OCI-M2 (cell line): Measurements from ENCODE around the gene TNKS1BP1.
"Not testable (repeated sequence)": the region's sequence is repeated elsewhere in the genome, so short reads cannot be mapped to it uniquely, and the experiment has no call there.

ENCODE experiments used
- DNase-seq: peaks from one replicate; lab custom pipeline; 2025; ENCODE audit not compliant: unreplicated experiment; lab: John Stamatoyannopoulos, UW

The TNKS1BP1 gene

DNA sequence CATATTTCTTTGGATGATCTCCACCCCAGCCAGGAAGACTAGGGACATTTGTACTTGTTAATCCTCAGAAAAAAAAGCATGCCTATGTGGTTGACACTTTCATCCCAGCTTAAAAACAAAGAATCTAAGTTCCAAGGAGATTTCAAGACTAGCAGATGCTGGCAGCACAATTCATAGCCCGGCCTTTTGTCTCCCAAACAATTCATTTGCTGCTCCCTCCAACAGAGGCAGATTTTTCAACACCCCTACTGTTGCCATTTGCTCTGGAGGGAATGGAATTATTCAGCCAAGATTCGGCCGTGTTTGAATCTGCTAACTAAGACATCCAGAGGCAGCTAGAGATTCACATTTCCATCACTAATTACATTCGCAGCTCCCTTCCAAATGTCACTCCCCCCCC lies 28.7 kb upstream of the TNKS1BP1 start:
- DNase-seq, result no peak

DNA sequence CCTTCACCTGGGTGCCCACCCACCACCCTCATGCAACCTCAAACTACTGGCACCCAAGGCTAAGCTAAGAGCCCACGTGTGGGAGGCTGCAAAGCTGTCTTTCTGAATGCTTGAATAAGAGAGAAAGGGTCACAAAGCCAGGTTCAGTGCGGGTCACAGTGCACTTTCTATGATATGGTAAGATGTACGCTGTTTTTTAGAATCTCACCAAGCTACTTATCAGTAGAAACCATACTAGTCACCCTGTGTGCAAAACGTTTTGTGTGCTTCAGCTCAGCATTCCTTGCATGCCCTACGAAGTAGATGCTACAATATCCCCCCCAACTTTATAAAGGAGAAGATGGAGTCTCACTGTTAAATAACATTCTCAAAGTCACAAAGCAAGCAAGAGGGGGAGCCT lies 28.3 kb upstream of the TNKS1BP1 start:
- no peak for DNase-seq

DNA sequence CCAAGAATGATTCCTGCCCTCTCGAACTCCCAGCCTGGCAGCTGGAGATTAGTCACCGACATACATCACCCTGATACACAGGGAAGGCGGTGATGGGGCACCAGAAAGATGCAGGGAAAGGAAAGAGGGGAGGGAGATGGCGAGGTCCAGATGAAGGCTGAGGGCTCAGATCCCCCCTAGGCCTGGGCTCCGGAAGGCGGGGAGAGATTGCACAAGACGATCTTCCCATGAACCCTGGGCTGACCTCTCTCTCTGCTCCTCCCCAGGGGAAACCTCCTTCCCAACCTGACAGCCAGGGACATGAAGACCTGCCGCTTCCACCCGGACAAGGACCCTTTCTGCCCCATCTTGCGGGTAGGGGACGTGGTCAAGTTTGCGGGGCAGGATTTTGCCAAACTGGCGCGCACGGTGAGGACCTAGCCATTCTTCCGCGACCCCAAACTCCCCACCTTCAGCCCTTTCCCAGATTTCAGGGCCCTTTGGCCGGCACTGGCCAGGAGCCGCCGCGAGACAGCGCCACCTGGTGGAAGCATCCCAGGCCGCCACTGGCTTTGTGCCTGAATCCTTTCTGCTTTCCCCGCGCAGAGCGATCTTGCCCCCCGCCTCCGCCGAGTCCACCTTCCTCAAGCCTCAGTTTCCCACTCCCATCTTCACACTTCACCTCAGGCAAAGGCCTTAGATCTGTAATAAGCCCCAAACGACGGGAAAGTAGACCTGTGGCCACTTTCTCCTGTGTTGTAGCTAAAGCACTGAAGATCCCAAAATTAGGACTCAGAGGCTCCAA lies 24.9 kb upstream of the TNKS1BP1 start:
- DNase-seq, result no peak

DNA sequence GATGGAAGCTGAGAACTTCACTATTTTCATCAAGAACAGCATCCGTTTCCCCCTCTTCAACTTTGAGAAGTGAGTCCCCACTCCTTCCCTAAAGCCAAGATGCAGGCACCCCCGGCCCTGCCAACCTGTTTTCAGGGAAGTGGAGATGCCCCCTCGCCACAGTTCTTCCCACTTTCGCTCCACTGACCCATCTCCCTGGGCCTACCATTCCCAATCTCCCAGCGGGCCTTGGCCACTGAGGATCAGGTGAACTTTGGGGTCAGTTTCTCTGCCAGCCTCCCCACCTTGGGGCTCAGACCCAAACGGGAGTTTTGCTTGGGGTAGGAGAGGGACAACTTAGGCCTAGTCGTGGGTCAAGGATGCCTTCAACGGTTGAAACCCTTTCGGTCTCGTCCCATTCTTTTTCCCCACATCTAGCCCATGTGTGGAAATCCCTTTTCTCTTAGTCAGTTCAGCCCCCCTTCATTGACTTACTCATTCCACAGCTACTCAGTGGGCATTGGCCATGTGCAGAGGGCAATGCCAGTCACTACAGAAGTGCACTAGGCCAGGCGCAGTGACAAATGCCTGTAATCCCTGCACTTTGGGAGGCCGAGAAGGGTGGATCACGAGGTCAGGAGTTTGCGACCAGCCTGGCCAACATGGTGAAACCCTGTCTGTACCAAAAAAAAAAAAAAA lies 24.0 kb upstream of the TNKS1BP1 start:
- DNase-seq, result no peak

DNA sequence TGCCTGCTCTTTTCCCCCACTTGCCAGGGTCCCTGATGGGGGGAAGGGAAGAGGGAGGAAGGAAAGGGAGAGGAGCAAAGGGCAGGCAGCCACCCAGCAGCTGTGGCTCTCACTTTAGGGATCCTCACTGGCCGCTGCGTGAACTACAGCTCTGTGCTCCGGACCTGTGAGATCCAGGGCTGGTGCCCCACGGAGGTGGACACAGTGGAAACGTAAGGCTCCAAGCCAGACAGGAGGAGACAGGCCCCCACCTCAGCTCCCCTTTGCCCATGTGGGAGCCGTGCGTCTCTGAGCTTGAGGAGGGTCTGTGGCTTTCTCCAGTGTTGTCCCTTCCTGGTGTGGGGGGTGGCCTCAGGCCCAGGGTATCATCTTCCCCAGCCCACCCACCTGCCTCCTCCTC lies 23.3 kb upstream of the TNKS1BP1 start:
- no peak for DNase-seq

DNA sequence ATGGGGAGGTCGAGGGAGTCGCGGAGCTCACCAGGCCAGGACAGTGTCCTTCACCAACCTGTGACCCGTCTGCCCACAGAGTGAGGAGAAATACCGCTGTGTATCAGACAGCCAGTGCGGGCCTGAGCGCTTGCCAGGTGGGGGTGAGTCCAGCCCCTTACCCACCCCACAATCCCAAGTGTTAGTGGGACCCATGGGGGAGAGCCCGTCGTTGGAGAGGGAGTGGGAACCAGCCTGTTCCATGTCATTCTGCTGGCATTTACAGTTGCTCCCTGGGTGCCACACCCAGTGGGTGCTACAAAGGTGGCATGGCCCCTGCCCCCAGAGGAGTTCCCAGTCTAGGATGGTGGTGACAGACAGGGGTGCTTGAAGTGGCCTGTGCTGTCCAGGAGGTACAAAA lies 22.6 kb upstream of the TNKS1BP1 start:
- DNase-seq, result no peak

DNA sequence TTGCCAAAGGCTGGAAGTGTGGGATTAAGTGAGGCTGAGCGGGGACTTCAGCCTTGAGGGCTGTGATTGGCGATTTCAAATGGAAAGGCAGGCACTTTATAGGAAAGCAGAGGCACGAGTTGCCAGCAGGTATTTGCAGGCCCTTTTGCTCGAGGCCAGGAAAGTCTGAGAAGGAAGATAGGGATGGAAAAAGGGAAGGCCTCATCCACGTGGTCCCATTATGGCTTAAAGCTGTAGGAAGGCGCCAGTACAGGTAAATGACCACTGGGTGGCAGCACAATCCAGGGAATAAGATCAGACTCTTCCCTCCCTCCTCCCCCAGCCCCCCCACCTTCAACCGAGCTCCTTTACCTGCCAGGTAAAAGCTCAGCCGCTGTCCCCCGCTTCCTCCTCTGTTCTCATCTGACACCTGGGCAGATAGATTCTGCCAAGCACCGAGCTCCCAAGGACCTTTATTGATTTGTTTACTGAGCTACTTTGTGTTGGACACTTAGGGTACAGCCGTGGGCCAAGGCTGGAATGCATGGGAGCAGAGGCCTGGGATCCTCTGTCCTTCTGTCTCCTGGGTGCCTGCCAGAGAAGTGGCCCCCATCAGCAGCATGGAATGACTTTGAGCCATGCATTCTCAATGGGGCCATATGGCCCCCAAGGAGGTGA lies 20.9 kb upstream of the TNKS1BP1 start:
- DNase-seq, result no peak

DNA sequence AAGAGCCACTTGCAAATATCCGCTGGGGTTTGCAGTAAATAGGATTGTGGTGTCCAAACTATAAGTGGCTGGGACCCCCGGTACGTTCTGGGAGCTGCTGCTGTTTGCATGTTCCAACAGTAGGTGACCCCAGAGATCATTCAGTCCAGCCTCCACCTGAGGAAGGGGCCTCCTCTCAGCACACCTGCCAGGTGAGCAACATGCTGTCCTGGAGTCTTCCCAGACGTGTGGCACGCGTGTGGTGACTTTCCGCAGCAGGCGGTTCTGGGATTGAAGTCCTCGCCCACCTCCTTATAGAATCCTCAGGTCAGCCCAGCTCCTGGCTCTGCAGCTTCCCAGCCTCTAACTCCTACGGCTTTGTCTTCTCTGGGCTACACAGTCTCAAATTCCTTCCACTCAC lies 20.1 kb upstream of the TNKS1BP1 start:
- no peak for DNase-seq

DNA sequence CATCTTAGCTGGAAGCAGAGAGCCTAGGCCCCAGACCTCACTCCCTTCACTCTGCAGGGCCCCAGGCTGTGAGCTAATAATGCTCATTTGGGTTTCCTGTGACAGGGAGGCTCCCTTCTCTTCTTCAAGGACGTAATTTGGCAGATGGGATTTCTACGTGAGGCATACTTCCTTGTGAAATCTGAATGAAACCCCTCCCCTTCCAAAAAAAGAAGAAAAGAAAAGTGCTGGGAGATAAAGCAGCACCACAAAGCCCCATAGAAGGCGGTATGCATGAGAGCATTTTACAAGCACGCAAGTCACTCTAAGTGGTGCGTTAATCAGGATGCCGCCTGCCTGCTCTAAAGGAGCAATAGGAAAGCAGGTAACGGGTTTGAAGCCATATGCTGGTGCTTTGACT lies 19.1 kb upstream of the TNKS1BP1 start:
- DNase-seq, result no peak

DNA sequence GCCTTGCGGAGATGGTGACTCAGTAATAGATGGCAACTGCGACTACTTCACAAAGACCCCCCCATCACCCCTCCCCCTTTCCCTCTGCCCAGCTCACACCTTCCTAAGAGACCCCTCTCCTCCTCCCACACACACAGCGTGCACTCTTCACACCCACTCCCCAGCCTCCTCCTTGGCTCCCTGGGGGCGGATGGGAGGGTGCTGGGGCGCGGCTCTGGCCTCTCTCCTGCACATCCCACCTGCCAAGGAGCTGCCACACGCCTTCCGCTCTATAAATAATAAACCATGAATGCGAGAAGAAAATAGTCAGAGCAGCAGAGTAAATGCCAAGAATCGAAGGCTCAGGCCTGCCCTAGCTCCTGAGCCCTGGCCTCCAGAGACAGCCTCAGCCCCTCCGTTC lies 17.9 kb upstream of the TNKS1BP1 start:
- no peak for DNase-seq

DNA sequence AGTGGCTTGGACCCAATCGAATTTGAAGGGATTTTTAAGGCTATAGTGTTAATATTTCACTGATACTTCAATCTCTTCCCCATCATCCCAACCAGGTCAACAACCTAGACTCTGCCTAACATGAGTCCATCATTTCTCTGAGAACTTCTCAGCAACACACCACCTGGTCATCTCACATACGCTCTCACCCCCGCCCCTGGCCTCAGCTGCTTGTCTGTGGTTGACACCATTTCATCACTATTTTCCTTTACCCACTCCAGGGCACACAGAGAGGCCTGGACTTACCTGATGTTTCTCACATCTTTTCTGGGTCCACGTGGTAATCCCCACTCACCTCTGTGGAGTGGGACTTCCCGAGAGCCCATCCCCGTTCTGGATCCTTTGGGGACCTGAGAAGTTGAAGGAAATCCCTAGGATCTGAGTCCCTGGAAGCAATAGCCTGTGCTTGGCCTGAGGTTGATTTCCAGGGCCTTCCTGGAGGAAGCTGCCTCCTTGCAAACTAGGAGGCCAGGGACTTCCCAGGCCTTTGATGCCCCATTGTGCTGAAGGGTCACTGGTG lies 16.6 kb upstream of the TNKS1BP1 start:
- DNase-seq, result no peak

DNA sequence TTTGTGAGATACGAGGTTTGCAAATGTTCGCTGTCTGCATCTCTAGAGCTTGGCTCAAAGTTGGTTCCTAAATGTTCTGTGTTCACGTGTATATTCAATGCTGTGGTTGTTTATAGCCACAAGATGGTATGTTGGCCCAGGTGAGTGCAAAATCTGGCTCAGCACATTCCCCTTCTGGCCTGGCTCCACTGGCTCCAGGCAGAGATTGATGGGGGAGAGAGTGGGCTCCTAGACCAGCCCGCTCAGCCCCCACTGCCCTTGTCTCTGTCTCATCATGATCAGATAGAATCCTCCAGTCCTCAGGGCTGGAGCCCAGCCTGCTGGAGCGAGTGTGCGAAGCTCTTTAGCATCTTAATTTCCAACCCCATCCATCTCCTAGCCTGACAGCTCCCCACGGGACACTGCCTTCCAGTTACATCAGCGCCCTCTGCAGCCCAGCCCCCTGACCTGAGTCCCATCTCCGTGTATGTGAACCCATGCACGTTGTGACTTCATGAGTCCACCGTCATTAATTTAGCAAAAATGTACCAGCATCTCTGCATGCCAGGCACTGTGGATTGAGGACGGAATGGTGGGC lies 15.4 kb upstream of the TNKS1BP1 start:
- DNase-seq, result no peak

DNA sequence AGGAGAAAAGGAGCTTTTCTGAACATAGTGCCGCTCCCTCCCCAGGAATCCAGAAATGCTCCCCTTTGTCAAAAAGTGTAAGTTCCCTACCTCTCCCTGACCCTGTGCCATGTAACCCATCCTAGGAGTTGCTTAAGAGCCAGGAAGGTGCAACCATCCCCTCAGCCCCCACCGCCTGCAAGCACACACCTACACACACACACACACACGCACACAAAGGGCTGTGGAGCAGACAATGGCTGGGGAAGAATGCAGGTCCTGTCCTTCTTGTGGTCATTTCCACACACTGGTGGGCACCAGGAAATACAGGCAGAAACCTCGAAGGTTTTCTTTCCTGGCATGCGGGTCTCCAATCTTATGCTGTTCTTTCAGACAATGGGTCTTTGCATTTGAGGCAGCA lies 14.6 kb upstream of the TNKS1BP1 start:
- no peak for DNase-seq

DNA sequence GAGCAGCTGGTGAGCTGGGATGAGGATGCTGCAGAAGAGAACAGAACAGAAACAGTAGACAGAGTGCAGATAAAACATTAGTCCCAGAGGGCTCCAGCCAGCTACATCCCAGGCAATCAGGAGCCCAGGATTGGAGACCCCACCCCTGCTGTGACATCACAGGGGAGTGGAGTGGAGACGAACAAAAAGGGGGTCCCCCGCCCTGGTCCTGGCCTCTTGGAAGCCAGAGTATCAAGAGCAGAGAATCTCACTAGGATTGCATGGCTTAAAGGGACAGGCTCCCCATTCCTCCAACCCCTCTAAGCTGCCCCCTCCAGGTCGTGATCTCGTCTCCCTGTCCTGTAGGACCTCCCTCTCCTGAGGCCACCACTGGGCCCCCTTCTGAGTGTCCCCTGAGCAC lies 13.4 kb upstream of the TNKS1BP1 start, which contains the start of gene P2RX3:
Gene P2RX3, plus strand, starts transcription at position 211 of the 400 bp plus-strand sequence. CDS start 199 bp downstream, outside the sequence.
- no peak for DNase-seq

DNA sequence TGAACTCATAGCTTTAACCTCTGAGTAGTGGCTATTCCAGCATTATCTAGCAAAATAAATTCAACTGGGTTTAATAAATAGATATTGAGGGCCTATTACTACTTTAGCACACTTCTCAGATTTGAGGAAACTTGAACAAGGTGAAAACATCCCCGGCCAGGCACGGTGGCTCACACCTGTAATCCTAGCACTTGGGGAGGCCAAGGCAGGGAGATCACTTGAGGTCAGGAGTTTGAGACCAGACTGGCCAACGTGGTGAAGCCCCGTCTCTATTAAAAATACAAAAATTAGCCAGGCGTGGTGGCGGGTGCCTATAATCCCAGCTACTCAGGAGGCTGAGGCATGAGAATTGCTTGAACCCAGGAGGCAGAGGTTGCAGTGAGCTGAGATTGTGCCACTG lies 12.1 kb upstream of the TNKS1BP1 start:
- DNase-seq, result not testable (repeated sequence)

DNA sequence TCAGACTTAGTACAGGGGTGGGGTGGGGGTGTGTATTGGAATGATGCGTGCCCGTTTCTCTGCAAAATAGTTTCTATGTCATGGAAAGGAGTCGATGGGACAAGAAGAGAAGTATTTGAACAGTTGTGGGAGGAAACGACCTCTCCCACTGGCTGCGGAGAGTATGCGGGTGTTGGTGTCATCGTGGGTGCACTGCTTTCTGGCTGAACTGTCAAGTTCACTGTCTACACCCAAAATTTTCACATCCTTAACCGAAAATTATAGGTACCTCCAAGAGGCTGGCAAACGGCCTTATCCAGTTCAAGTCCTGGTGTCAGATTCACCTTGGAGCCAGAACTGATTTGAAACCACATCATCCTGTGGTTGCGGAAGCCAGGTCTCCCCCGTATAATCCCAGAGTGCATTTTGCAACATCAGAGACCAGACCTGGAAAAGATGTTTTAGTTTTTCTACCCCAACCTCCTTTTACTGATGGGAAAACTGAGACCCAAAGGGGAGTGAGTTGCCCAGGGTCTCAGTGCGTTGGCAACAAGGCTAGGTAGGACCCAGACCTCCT lies 11.4 kb upstream of the TNKS1BP1 start:
- DNase-seq, result no peak

DNA sequence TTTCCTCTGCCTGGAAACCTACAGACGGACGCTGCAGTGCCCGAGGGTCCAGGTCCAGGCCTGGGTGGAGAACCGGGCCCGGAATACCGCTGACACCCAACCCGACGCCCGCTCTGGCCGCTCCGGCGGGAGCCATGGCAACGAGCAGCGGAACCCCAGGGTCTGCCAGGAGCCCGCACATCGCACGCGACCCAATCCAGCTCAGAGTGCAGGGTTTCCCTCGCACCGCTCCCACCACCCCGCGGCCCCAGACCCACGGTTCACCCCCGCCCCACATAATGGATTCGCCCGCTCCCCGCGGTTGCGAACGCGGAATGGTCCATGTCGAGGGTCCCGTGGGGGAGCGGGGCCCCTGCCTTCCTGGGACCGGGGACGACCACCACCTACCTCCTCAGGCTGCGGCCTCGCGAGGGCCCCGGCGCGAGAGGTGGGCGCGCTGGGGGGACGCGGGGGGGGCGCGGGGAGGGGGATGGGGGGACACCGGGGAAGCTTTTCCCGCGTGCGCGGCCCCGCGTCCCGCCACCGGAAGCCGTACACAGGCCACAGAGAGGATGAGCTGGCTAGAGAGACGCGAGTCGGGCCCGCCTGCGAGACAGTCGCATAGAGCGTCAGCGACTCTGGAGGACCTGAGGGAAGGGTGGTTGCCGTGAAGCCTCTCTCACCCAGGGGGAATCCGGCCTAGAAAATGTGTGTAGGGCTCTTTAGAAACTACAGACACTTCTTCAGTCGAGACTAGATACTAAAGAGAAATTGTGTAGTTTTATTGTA lies 10.8 kb upstream of the TNKS1BP1 start, which contains the start of gene SSRP1:
Gene SSRP1, minus strand, starts transcription at position 550 of the 768 bp plus-strand sequence. CDS start 771 bp downstream, outside the sequence.
- DNase-seq, result no peak

DNA sequence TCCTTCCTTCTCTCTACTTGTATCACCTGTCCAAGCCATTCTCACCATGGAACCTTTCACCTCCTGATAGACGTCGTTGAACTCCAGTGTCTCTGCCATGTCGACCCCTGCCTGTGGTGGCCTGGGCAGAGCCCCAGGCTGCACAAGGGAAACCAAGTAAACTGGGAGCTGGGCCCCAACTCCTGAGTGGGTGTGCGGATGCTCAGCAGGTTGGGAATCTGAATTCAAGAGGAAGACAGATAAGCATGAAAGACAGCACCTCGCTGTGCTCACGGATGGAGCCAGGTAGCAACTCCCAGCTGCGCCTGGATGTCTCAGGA lies 10.2 kb upstream of the TNKS1BP1 start:
- no peak for DNase-seq

DNA sequence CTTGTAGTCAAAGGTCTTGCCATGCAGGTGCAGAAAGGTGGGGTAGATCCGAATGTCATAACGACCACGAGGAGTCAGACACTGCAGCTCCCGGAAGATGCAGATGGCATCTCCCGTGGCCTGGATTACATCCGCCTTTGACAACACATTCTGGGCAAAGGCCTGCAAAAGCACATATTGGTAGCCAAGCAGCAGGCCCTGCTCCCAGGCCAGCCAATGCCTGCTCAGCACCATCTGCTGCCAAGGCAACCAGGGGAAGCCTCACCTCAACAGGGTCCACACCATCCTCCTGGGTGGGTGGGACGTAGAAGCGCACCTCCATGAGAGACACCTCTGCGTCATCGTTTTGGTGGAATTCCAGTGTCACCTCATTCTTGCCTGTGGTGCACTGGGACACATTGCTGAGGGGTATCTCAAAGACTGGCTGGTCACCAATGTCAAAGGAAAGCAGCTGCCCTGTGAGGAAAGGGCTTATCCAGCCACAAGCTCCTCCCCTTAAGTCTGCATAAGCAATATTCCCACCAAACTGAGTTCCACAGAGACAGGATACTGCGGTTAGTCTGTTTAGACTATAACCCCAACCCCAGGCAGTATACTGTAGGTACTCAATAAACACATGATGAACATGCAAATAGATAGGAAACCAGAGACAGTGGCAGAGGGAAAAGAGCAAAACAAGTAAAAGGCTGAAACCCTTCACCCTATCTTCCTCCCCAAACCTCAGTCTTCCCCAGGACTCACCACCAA lies 8.1 kb upstream of the TNKS1BP1 start:
- DNase-seq, result no peak

DNA sequence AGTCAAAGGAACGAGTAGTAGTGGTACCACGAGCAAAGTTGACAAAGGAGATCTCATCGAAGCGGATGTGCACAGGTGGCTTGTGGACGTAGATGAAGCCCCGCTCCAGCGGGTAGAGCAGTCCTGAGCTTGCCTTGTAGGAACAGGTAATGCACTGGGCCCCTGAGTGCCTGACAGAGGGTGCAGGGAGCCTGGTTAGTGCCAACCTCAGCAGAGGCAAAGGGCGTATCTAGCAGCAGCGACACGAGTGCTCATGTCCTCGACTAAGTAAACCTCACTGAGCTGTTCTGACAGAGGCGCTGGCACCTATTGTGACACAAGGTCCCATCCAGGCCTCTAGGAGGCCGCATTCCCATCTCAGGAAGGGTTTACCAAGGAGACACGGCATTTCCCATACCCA lies 7.0 kb upstream of the TNKS1BP1 start:
- DNase-seq, result no peak
